Fibroblast of peridontal ligament (primary cell): ENCODE data around the gene ABCC1.
A peak's percentile ranks its signal among the peaks of the same experiment; 100 is the strongest.
"Not testable (repeated sequence)": the region's sequence is repeated elsewhere in the genome, so short reads cannot be mapped to it uniquely, and the experiment has no call there.

Source experiments
- DNase-seq: peaks from one replicate; pipeline ENCODE4 v3.0.0-alpha.2; 2010; ENCODE audit errors: extremely low read depth

Gene ABCC1

GRCh38 chr16:16083421-16084156 lies 134.2 kb downstream of the ABCC1 start:
- DNase-seq = no peak

DNA sequence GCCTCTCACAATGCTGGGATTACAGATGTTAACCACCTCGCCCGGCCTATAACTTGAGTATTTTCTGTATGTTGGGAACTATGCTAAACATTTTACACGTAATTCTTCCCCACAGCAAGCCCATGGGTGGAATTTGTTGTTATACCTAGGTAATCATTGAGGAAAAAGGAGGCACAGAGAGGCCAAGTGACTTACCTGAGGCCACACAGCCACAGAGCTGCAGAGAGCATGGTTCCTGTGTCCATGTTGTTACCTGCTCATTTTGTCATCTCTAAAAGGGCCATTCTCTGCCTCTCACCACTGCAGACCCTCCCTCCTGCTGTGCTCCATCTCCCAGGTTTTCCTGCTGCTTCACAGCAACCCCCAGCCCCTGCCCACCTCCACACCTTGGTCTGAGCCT lies 135.5 kb downstream of the ABCC1 start:
- DNase-seq = no peak

DNA sequence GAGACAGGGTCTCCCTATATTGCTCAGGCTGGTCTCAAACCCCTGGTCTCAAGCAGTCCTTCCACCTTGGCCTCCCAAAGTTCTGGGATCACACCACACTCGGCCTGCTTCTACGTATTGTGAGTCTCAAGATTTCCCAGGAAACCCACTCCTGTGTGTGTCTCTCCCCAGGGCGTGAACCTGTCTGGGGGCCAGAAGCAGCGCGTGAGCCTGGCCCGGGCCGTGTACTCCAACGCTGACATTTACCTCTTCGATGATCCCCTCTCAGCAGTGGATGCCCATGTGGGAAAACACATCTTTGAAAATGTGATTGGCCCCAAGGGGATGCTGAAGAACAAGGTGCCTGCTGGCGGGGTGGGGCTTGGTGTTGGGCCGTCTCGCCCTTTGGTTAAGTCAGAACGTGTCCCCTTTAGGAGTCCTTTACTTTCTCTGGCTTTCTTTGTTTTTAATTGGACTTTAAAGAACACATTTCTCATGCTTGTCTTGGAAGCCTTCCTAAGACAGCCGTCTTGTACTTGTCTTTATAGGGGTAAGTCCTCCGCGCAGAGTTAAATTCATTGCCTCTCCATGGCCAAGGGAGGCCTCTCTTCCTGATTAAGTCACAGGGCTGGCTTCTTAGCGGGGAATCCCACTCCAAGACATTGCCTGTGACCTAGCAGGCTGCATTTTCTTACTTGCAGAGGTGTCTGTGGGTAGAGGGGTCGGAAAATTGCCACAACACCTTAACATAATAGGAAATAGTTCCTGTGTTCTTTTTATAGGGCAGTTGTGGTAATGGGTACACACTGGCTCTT lies 137.4 kb downstream of the ABCC1 start:
- DNase-seq = no peak

DNA sequence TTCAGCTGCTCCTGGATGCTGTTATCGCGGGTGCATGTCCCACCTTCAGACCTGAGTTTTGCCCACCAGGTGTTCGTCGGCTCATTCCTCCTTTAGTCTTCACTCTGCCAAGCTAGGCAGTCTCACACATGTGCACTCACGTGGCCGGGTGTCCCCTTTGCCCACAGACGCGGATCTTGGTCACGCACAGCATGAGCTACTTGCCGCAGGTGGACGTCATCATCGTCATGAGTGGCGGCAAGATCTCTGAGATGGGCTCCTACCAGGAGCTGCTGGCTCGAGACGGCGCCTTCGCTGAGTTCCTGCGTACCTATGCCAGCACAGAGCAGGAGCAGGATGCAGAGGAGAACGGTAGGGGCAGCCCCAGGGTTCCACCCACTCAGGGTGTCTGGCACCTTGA lies 140.8 kb downstream of the ABCC1 start:
- DNase-seq = no peak

- DNase-seq = peak; percentile 52
Observed at GRCh38 chr16:16092925-16093627, 143.7 kb downstream of the ABCC1 start.

GRCh38 chr16:16093628-16094332 lies 144.4 kb downstream of the ABCC1 start:
- no peak for DNase-seq

DNA sequence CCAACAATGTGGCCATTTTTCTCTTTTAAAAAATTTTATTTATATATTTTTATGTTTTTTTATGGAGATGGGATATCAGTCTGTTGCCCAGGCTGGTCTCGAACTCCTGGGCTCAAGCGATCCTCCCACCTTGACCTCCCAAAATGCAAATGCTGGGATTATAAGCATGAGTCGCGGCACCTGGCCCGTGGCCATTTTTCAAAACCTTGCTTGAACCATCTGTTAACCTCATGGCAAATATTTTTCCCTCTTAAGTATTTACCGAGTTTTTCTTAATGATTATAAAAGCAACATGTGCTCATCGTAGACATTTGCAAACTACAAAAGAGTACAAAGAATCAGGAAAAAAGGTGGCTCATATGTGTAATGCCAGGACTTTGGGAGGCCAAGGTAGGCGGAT lies 146.2 kb downstream of the ABCC1 start:
- DNase-seq = peak; percentile 41

- DNase-seq = peak; percentile 78
Observed at GRCh38 chr16:16096121-16096857, 146.9 kb downstream of the ABCC1 start.

GRCh38 chr16:16096858-16097213 lies 147.4 kb downstream of the ABCC1 start:
- no peak for DNase-seq

DNA sequence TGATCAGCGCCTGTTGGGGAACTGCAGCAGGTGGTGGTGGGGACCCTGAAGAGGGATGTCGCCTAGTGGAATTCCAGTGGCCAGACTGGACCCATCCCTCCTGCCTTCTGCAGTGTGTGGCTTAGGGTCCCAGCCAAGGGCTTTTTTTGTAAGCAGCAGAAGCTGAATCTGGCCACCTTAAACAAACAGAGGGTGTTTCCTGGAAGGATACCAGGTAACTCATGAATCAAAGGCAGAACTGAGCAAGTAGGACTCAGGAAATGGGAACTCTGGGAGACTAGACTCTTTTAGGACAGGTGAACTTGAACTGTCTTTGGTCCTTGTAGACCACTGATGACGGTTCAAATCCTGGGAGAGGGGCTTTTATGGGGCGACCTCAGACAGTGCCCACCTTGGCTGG lies 149.9 kb downstream of the ABCC1 start:
- DNase-seq = no peak

GRCh38 chr16:16100631-16101030 lies 151.2 kb downstream of the ABCC1 start:
- no peak for DNase-seq

- DNase-seq = no peak
Observed at GRCh38 chr16:16101585-16101984, 152.2 kb downstream of the ABCC1 start.

- no peak for DNase-seq
Observed at GRCh38 chr16:16102738-16103137, 153.3 kb downstream of the ABCC1 start.

- DNase-seq = not testable (repeated sequence)
Observed at GRCh38 chr16:16104132-16104803, 154.9 kb downstream of the ABCC1 start.

GRCh38 chr16:16104804-16105141 lies 155.4 kb downstream of the ABCC1 start:
- not testable (repeated sequence) for DNase-seq

- no peak for DNase-seq
Observed at GRCh38 chr16:16105646-16106045, 156.2 kb downstream of the ABCC1 start.

DNA sequence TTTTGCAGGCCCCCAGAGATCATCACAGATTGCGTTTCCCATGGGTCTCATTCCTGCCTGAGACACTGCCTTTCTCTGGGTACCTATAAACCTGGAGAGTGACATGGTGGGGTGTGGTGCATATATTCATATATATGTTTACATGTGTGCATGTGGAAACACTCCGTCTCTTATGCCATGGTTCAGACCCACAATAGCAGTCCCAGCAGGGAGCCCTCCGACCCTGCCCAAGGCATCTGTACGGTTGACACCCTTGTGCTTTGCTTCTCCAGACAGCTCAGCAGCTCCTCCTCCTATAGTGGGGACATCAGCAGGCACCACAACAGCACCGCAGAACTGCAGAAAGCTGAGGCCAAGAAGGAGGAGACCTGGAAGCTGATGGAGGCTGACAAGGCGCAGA lies 157.1 kb downstream of the ABCC1 start:
- no peak for DNase-seq

GRCh38 chr16:16107839-16108238 lies 158.4 kb downstream of the ABCC1 start:
- DNase-seq = no peak

DNA sequence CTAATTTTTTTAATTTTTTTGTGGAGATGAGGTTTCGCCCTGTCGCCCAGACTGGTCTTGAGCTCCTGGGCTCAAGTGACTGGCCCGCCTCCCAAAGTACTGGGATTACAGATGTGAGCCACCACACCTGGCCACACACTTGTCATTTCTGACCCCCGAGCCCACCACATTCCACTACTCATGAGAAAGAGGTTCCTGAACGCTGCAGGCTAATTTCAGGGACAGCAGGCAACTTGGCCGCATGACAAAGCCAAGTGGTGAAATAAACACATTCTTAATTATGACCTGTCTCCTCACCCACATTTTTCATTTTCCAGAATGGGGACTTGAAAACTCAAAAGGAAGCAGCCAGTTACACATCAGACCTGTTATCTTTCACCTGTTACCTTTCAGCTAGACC lies 159.3 kb downstream of the ABCC1 start:
- DNase-seq = no peak

GRCh38 chr16:16109453-16110110 lies 160.2 kb downstream of the ABCC1 start:
- DNase-seq = no peak
